Measurements from ENCODE around the gene PTPRN2.
"Not testable (repeated sequence)": the region's sequence is repeated elsewhere in the genome, so short reads cannot be mapped to it uniquely, and the experiment has no call there.

The PTPRN2 gene

GRCh38 chr7:158523877-158524276, 63.7 kb downstream of the PTPRN2 start:
- H3K36me3 ChIP-seq (ENCODE audit: control insufficient read depth, insufficient read depth, low read length); H3K4me3 ChIP-seq (ENCODE audit: low read depth, low read length); H3K27ac ChIP-seq (ENCODE audit: low read depth, low read length); H3K9ac ChIP-seq (ENCODE audit: low read length); H3K27me3 ChIP-seq (ENCODE audit: control insufficient read depth, insufficient read depth, low read length); H3K4me1 ChIP-seq (ENCODE audit: control insufficient read depth, insufficient read depth, low read length): not testable (repeated sequence)
- peaks cover 28% of the 10 kb centered on the region for H3K9me3 ChIP-seq (ENCODE audit: control insufficient read depth, insufficient read depth, low read depth, low read length)

DNA sequence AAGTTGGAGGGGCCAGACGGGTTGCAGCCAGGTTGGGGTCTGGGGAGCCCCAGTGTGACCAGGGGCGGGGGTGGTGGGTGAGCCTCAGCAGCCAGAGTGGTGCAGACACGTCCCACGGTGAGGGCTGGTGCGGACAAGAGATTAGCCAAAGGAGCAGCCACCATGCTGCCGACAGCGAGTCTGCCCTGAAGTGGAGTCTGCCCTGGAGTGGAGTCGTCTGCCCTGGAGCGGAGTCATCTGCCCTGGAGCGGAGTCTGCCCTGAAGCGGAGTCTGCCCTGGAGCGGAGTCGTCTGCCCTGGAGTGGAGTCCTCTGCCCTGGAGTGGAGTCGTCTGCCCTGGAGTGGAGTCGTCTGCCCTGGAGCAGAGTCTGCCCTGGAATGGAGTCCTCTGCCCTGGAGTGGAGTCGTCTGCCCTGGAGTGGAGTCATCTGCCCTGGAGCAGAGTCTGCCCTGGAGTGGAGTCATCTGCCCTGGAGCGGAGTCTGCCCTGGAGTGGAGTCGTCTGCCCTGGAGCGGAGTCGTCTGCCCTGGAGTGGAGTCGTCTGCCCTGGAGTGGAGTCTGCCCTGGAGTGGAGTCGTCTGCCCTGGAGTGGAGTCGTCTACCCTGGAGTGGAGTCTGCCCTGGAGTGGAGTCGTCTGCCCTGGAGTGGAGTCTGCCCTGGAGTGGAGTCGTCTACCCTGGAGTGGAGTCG, 64.3 kb downstream of the PTPRN2 start:
- not testable (repeated sequence) for H3K36me3 ChIP-seq (ENCODE audit: control insufficient read depth, insufficient read depth, low read length); H3K4me1 ChIP-seq (ENCODE audit: control insufficient read depth, insufficient read depth, low read length); H3K27ac ChIP-seq (ENCODE audit: low read depth, low read length); H3K9ac ChIP-seq (ENCODE audit: low read length); H3K27me3 ChIP-seq (ENCODE audit: control insufficient read depth, insufficient read depth, low read length); H3K4me3 ChIP-seq (ENCODE audit: low read depth, low read length)
- peaks cover 28% of the 10 kb centered on the region for H3K9me3 ChIP-seq (ENCODE audit: control insufficient read depth, insufficient read depth, low read depth, low read length)

DNA sequence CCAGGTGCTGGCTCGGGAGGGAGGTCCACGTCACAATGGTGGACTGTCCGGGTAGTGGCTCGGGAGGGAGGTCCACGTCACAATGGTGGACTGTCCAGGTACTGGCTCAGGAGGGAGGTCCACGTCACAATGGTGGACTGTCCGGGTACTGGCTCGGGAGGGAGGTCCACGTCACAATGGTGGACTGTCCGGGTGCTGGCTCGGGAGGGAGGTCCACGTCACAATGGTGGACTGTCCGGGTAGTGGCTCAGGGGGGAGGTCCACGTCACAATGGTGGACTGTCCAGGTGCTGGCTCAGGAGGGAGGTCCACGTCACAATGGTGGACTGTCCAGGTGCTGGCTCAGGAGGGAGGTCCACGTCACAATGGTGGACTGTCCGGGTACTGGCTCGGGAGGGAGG, 65.8 kb downstream of the PTPRN2 start:
- H3K4me3 ChIP-seq (ENCODE audit: low read depth, low read length); H3K36me3 ChIP-seq (ENCODE audit: control insufficient read depth, insufficient read depth, low read length); H3K9ac ChIP-seq (ENCODE audit: low read length); H3K27ac ChIP-seq (ENCODE audit: low read depth, low read length); H3K4me1 ChIP-seq (ENCODE audit: control insufficient read depth, insufficient read depth, low read length); H3K27me3 ChIP-seq (ENCODE audit: control insufficient read depth, insufficient read depth, low read length): not testable (repeated sequence)
- H3K9me3 ChIP-seq (ENCODE audit: control insufficient read depth, insufficient read depth, low read depth, low read length), result peaks cover 31% of the 10 kb centered on the region

DNA sequence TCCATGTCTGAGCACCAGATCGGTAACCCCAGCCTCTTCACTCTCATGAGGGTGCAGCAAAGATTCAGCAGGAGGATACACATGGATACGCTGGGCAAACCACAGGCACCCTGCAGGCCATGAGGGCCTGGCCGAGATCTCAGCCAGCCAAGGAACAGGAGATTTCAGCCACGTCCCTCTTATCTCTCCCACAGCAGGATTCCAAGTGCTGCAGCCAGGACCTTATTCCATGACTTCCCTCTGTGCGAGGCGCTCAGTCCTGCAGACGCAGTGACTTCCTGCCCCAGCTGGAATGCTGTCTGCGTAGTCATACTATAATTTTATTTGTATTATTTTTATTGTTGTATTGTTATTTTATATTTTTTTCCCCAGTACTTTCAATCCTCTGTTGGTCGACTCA, 66.8 kb downstream of the PTPRN2 start:
- H3K27ac ChIP-seq (ENCODE audit: low read depth, low read length), result no peak overlapping the region
- no peaks in the 10 kb centered on the region for H3K27me3 ChIP-seq (ENCODE audit: control insufficient read depth, insufficient read depth, low read length)
- H3K9me3 ChIP-seq (ENCODE audit: control insufficient read depth, insufficient read depth, low read depth, low read length), result peaks cover 31% of the 10 kb centered on the region
- H3K4me1 ChIP-seq (ENCODE audit: control insufficient read depth, insufficient read depth, low read length), result no peaks in the 10 kb centered on the region
- no peak overlapping the region for H3K9ac ChIP-seq (ENCODE audit: low read length)
- no peaks in the 10 kb centered on the region for H3K36me3 ChIP-seq (ENCODE audit: control insufficient read depth, insufficient read depth, low read length)
- no peak overlapping the region for H3K4me3 ChIP-seq (ENCODE audit: low read depth, low read length)

DNA sequence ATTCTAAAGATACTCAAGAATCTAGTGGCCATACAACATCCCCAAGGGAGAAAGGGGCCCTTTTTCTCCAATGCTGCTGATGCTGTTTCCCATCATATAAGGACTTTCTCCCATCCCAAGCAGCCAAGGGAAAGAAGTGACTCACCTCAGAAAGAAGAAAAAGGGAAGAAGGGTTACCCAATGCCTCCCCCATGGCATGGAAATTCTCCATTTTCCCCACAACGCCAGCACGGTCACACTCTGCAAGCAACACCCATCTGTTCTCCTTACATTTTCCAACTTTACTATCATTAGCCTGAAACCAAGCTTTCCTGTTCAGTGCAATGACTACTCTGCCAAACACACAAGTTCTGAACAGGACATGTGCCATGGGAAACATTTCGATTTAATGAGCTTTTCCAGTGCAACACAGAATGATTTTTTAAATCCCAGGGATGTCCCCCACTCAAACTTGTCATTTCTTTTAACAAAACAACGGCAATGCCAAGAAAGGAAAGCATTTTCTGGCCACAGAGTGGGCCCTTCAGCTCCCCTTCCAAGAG, 67.9 kb downstream of the PTPRN2 start:
- peaks cover 31% of the 10 kb centered on the region for H3K9me3 ChIP-seq (ENCODE audit: control insufficient read depth, insufficient read depth, low read depth, low read length)
- no peak overlapping the region for H3K9ac ChIP-seq (ENCODE audit: low read length)
- H3K36me3 ChIP-seq (ENCODE audit: control insufficient read depth, insufficient read depth, low read length), result no peaks in the 10 kb centered on the region
- no peak overlapping the region for H3K27ac ChIP-seq (ENCODE audit: low read depth, low read length)
- no peak overlapping the region for H3K4me3 ChIP-seq (ENCODE audit: low read depth, low read length)
- no peaks in the 10 kb centered on the region for H3K4me1 ChIP-seq (ENCODE audit: control insufficient read depth, insufficient read depth, low read length)
- H3K27me3 ChIP-seq (ENCODE audit: control insufficient read depth, insufficient read depth, low read length), result no peaks in the 10 kb centered on the region

DNA sequence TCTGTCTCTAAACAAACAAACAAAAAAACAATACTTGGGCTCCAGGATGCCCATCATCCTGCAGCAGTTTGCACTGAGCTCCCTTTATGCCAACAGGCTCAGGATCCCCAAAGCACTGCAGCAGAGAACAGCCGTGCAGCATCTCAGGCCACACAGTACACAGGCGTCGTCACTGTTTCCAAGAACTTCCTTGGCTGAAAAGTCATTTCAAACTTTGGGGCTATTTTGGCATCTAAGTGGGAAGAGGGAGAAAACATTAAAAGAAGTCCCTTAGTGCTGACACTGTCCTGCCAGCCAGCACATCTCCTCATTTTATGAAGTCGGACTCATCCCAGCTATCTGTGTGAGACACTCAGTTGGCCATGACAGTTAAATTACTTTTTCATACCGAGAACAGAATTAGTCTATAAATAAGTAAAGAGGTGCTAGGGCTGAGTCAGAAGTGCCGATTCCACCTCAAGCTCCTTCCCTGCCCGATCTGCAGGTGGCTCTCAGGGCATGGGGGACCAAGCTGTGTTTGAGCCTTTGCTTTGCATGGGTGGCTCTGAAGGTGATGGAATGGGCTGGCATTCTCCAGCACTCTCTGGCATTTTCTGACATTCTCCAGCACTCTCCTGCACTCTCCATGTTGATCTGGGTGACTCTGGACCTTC, 68.5 kb downstream of the PTPRN2 start:
- Histone ChIP-seq H3K4me1 (ENCODE audit: control insufficient read depth, insufficient read depth, low read length) (no peaks in the 10 kb centered on the region), H3K9me3 (ENCODE audit: control insufficient read depth, insufficient read depth, low read depth, low read length) (peaks cover 32% of the 10 kb centered on the region), H3K4me3 (ENCODE audit: low read depth, low read length) (no peak overlapping the region), H3K27ac (ENCODE audit: low read depth, low read length) (no peak overlapping the region), H3K9ac (ENCODE audit: low read length) (no peak overlapping the region), H3K36me3 (ENCODE audit: control insufficient read depth, insufficient read depth, low read length) (no peaks in the 10 kb centered on the region), H3K27me3 (ENCODE audit: control insufficient read depth, insufficient read depth, low read length) (no peaks in the 10 kb centered on the region)

GRCh38 chr7:158517571-158517970, 70.1 kb downstream of the PTPRN2 start:
- H3K27me3 ChIP-seq (ENCODE audit: control insufficient read depth, insufficient read depth, low read length), result no peaks in the 10 kb centered on the region; the same call in 1 of the 2 replicates
- no peak overlapping the region for H3K9ac ChIP-seq (ENCODE audit: low read length)
- no peaks in the 10 kb centered on the region for H3K4me1 ChIP-seq (ENCODE audit: control insufficient read depth, insufficient read depth, low read length)
- no peaks in the 10 kb centered on the region for H3K36me3 ChIP-seq (ENCODE audit: control insufficient read depth, insufficient read depth, low read length)
- H3K9me3 ChIP-seq (ENCODE audit: control insufficient read depth, insufficient read depth, low read depth, low read length), result peaks cover 30% of the 10 kb centered on the region
- no peak overlapping the region for H3K27ac ChIP-seq (ENCODE audit: low read depth, low read length)
- no peak overlapping the region for H3K4me3 ChIP-seq (ENCODE audit: low read depth, low read length)

GRCh38 chr7:158517072-158517471, 70.6 kb downstream of the PTPRN2 start:
- H3K27ac ChIP-seq (ENCODE audit: low read depth, low read length), result no peak overlapping the region
- no peaks in the 10 kb centered on the region for H3K36me3 ChIP-seq (ENCODE audit: control insufficient read depth, insufficient read depth, low read length)
- H3K27me3 ChIP-seq (ENCODE audit: control insufficient read depth, insufficient read depth, low read length), result no peaks in the 10 kb centered on the region; the same call in 1 of the 2 replicates
- peaks cover 30% of the 10 kb centered on the region for H3K9me3 ChIP-seq (ENCODE audit: control insufficient read depth, insufficient read depth, low read depth, low read length)
- H3K9ac ChIP-seq (ENCODE audit: low read length), result no peak overlapping the region
- no peaks in the 10 kb centered on the region for H3K4me1 ChIP-seq (ENCODE audit: control insufficient read depth, insufficient read depth, low read length)
- no peak overlapping the region for H3K4me3 ChIP-seq (ENCODE audit: low read depth, low read length)

GRCh38 chr7:158516524-158516923, 71.1 kb downstream of the PTPRN2 start:
- no peak overlapping the region for H3K9ac ChIP-seq (ENCODE audit: low read length)

GRCh38 chr7:158512869-158513268, 74.8 kb downstream of the PTPRN2 start:
- H3K27ac ChIP-seq (ENCODE audit: low read depth, low read length), result no peak overlapping the region
- no peak overlapping the region for H3K9ac ChIP-seq (ENCODE audit: low read length)
- H3K4me1 ChIP-seq (ENCODE audit: control insufficient read depth, insufficient read depth, low read length), result no peaks in the 10 kb centered on the region
- H3K27me3 ChIP-seq (ENCODE audit: control insufficient read depth, insufficient read depth, low read length), result no peaks in the 10 kb centered on the region; the same call in 1 of the 2 replicates
- H3K36me3 ChIP-seq (ENCODE audit: control insufficient read depth, insufficient read depth, low read length), result no peaks in the 10 kb centered on the region
- H3K4me3 ChIP-seq (ENCODE audit: low read depth, low read length), result no peak overlapping the region
- H3K9me3 ChIP-seq (ENCODE audit: control insufficient read depth, insufficient read depth, low read depth, low read length), result peaks cover 37% of the 10 kb centered on the region

More at GRCh38 chr7:158516524-158516923, 71.1 kb downstream of the PTPRN2 start:
- no peak overlapping the region for H3K27ac ChIP-seq (ENCODE audit: low read depth, low read length)
- H3K4me3 ChIP-seq (ENCODE audit: low read depth, low read length), result no peak overlapping the region
- H3K27me3 ChIP-seq (ENCODE audit: control insufficient read depth, insufficient read depth, low read length), result no peaks in the 10 kb centered on the region; the same call in 1 of the 2 replicates
- peaks cover 32% of the 10 kb centered on the region for H3K9me3 ChIP-seq (ENCODE audit: control insufficient read depth, insufficient read depth, low read depth, low read length)
- H3K36me3 ChIP-seq (ENCODE audit: control insufficient read depth, insufficient read depth, low read length), result no peaks in the 10 kb centered on the region
- H3K4me1 ChIP-seq (ENCODE audit: control insufficient read depth, insufficient read depth, low read length), result no peaks in the 10 kb centered on the region

DNA sequence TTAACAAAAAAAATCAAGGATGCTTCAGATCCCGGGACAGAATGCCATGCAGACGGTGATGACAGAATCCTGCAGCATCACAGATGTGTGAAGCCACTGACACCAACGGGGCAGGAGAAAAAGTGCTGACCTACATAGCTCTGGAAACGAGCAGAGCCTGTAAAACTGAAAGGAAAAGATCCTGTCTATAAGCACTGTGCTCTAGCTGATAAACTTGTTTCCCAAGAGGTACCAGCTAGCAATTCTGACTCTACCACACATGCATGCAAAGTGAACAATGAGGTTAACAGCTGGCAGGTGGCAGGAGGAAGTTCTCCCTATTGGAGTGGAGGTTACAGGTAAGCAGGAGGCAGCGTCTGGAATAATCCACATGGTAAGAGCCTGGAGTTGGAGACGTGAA, 75.6 kb downstream of the PTPRN2 start:
- Histone ChIP-seq H3K27me3 (ENCODE audit: control insufficient read depth, insufficient read depth, low read length) (no peaks in the 10 kb centered on the region; the same call in 1 of the 2 replicates), H3K4me3 (ENCODE audit: low read depth, low read length) (no peak overlapping the region), H3K9me3 (ENCODE audit: control insufficient read depth, insufficient read depth, low read depth, low read length) (peaks cover 42% of the 10 kb centered on the region), H3K4me1 (ENCODE audit: control insufficient read depth, insufficient read depth, low read length) (no peaks in the 10 kb centered on the region), H3K27ac (ENCODE audit: low read depth, low read length) (no peak overlapping the region), H3K9ac (ENCODE audit: low read length) (no peak overlapping the region), H3K36me3 (ENCODE audit: control insufficient read depth, insufficient read depth, low read length) (no peaks in the 10 kb centered on the region)
